ENCODE data around the gene ZBTB44. TPM values are rescaled to one million over a fixed set of nuclear protein-coding genes. Genes with fewer than 3 reads are reported as not detected.
"Not testable (repeated sequence)": the region's sequence is repeated elsewhere in the genome, so short reads cannot be mapped to it uniquely, and the experiment has no call there.

Gene ZBTB44
- total RNA-seq, 1 experiment from 2014 or later: 66.4 TPM

GRCh38 chr11:130197386-130198035, 117.2 kb downstream of the ZBTB44 start:
- ATAC-seq (no peak), DNase-seq (ENCODE audit: low read depth, low spot score) (no peak)
- Histone ChIP-seq H3K4me3 (ENCODE audit: low read depth in 2 of 2, low read length in 2 of 2) (no peak overlapping the region), H3K4me1 (ENCODE audit: control insufficient read depth, insufficient read depth, low read length) (no peaks in the 10 kb centered on the region), H3K36me3 (ENCODE audit: control insufficient read depth, insufficient read depth, low read length) (no peaks in the 10 kb centered on the region), H3K9me3 (ENCODE audit: control insufficient read depth, insufficient read depth, low read depth, low read length) (no peaks in the 10 kb centered on the region), H3K27ac (ENCODE audit: low read length) (no peak overlapping the region), H3K27me3 (ENCODE audit: control insufficient read depth, insufficient read depth, low read length) (no peaks in the 10 kb centered on the region)
- in situ Hi-C loops (cut with HindIII; ENCODE audit: low pct_unique_long_range_greater_than_20kb, low sequenced_read_pairs): no loop called here
- POLR2A ChIA-PET: no interaction called here
- CTCF ChIA-PET: interaction anchor here (1.1 kb wide), 1 partner anchor 13 kb away, joined by 3 read pairs; no protein-coding TSS in a partner anchor
- intact Hi-C loops (cut with micrococcal nuclease; ENCODE audit: unreplicated experiment): no loop called here
- BruUV-seq (replicated peaks): no TSS peak
- no peak for TF ChIP-seq TCF7L2 (IDR thresholded peaks at IDR 0.05; ENCODE audit: low read depth, low read length)
- TF ChIP-seq, protein P1, sequence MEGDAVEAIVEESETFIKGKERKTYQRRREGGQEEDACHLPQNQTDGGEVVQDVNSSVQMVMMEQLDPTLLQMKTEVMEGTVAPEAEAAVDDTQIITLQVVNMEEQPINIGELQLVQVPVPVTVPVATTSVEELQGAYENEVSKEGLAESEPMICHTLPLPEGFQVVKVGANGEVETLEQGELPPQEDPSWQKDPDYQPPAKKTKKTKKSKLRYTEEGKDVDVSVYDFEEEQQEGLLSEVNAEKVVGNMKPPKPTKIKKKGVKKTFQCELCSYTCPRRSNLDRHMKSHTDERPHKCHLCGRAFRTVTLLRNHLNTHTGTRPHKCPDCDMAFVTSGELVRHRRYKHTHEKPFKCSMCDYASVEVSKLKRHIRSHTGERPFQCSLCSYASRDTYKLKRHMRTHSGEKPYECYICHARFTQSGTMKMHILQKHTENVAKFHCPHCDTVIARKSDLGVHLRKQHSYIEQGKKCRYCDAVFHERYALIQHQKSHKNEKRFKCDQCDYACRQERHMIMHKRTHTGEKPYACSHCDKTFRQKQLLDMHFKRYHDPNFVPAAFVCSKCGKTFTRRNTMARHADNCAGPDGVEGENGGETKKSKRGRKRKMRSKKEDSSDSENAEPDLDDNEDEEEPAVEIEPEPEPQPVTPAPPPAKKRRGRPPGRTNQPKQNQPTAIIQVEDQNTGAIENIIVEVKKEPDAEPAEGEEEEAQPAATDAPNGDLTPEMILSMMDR (IDR thresholded peaks at IDR 0.05): no peak
- no peak for TF ChIP-seq POLR2AphosphoS5 (IDR thresholded peaks at IDR 0.05; ENCODE audit: low read depth, low read length)
- no peak for TF ChIP-seq SIN3A (IDR thresholded peaks at IDR 0.05; ENCODE audit: borderline replicate concordance, insufficient read depth, low read depth, low read length)
- TF ChIP-seq, protein P2, sequence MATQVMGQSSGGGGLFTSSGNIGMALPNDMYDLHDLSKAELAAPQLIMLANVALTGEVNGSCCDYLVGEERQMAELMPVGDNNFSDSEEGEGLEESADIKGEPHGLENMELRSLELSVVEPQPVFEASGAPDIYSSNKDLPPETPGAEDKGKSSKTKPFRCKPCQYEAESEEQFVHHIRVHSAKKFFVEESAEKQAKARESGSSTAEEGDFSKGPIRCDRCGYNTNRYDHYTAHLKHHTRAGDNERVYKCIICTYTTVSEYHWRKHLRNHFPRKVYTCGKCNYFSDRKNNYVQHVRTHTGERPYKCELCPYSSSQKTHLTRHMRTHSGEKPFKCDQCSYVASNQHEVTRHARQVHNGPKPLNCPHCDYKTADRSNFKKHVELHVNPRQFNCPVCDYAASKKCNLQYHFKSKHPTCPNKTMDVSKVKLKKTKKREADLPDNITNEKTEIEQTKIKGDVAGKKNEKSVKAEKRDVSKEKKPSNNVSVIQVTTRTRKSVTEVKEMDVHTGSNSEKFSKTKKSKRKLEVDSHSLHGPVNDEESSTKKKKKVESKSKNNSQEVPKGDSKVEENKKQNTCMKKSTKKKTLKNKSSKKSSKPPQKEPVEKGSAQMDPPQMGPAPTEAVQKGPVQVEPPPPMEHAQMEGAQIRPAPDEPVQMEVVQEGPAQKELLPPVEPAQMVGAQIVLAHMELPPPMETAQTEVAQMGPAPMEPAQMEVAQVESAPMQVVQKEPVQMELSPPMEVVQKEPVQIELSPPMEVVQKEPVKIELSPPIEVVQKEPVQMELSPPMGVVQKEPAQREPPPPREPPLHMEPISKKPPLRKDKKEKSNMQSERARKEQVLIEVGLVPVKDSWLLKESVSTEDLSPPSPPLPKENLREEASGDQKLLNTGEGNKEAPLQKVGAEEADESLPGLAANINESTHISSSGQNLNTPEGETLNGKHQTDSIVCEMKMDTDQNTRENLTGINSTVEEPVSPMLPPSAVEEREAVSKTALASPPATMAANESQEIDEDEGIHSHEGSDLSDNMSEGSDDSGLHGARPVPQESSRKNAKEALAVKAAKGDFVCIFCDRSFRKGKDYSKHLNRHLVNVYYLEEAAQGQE (IDR thresholded peaks at IDR 0.05; ENCODE audit: insufficient read depth in 1 of 2, low read depth in 2 of 2, low read length in 1 of 2): no peak

DNA sequence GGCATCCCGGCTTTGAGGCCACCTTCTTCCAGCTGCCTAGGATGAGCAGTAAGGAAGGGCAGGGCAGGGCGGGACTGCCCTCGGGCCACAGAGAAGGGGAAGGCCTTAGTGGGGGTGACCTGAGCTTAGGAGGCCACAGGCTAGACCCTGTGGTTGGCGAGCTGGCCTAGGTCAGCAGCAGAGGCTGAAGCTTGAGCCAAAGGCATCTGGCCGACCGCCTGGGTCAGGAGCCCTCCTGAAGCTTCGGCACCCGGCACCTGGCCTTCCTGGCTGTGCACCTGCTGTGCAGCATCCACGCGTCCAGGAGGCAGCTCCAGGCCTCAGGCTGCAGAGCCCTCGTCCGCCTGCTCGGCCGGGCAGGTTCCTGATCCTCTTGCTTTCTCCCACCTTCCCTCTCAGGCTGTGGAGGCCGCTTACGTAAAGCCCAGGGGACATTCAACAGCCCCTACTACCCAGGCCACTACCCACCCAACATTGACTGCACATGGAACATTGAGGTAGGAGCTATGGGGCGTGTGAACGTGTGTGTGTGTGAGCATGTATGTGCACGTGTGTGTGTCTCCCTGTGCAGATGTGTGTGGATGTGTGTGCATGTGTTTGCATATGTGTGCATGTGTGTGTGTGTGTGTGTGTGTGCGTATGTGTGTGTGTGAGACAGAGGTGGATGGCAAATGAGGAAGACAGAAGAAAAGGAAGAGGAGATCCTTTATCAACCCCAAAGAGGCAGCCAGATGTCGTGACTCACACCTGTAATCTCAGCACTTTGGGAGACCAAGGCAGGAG, 120.3 kb downstream of the ZBTB44 start:
- POLR2A ChIA-PET: no interaction called here
- H3K27me3 ChIP-seq (ENCODE audit: control insufficient read depth, insufficient read depth, low read length): no peaks in the 10 kb centered on the region
- TF ChIP-seq, protein P1 (IDR thresholded peaks at IDR 0.05): no peak
- TF ChIP-seq TCF7L2 (IDR thresholded peaks at IDR 0.05; ENCODE audit: low read depth, low read length) (no peak), POLR2AphosphoS5 (IDR thresholded peaks at IDR 0.05; ENCODE audit: low read depth, low read length) (no peak), SIN3A (IDR thresholded peaks at IDR 0.05; ENCODE audit: borderline replicate concordance, insufficient read depth, low read depth, low read length) (no peak)
- TF ChIP-seq, protein P2 (IDR thresholded peaks at IDR 0.05; ENCODE audit: insufficient read depth in 1 of 2, low read depth in 2 of 2, low read length in 1 of 2): no peak
- intact Hi-C loops (cut with micrococcal nuclease; ENCODE audit: unreplicated experiment): no loop called here
- DNase-seq (ENCODE audit: low read depth, low spot score): no peak
- H3K9me3 ChIP-seq (ENCODE audit: control insufficient read depth, insufficient read depth, low read depth, low read length): no peaks in the 10 kb centered on the region
- ATAC-seq: no peak
- in situ Hi-C loops (cut with HindIII; ENCODE audit: low pct_unique_long_range_greater_than_20kb, low sequenced_read_pairs): no loop called here
- no peak overlapping the region for H3K27ac ChIP-seq (ENCODE audit: low read length)
- no TSS peak for BruUV-seq (replicated peaks)
- no peaks in the 10 kb centered on the region for H3K36me3 ChIP-seq (ENCODE audit: control insufficient read depth, insufficient read depth, low read length)
- no peaks in the 10 kb centered on the region for H3K4me1 ChIP-seq (ENCODE audit: control insufficient read depth, insufficient read depth, low read length)
- H3K4me3 ChIP-seq (ENCODE audit: low read depth in 2 of 2, low read length in 2 of 2): no peak overlapping the region
- CTCF ChIA-PET: interaction anchor here (1.4 kb wide), 1 partner anchor 18 kb away, joined by 4 read pairs; no protein-coding TSS in a partner anchor

DNA sequence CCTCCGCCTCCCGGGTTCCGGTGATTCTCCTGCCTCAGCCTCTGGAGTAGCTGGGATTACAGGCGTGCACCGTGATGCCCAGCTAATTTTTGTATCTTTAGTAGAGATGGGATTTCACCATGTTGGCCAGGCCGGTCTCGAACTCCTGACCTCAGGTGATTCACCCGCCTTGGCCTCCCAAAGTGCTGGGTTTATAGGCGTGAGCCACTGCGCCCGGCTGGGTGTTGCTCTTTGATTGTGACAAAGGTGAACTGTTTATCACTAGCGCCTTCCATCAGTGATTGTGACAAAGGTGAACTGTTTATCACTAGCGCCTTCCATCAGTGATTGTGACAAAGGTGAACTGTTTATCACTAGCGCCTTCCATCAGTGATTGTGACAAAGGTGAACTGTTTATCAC, 121.2 kb downstream of the ZBTB44 start:
- intact Hi-C loops (cut with micrococcal nuclease; ENCODE audit: unreplicated experiment); H3K4me1 ChIP-seq (ENCODE audit: control insufficient read depth, insufficient read depth, low read length); ATAC-seq; H3K27me3 ChIP-seq (ENCODE audit: control insufficient read depth, insufficient read depth, low read length); H3K9me3 ChIP-seq (ENCODE audit: control insufficient read depth, insufficient read depth, low read depth, low read length); H3K36me3 ChIP-seq (ENCODE audit: control insufficient read depth, insufficient read depth, low read length); POLR2A ChIA-PET; BruUV-seq (replicated peaks); H3K27ac ChIP-seq (ENCODE audit: low read length); in situ Hi-C loops (cut with HindIII; ENCODE audit: low pct_unique_long_range_greater_than_20kb, low sequenced_read_pairs); H3K4me3 ChIP-seq (ENCODE audit: low read depth in 2 of 2, low read length in 2 of 2); DNase-seq (ENCODE audit: low read depth, low spot score): not testable (repeated sequence)
- CTCF ChIA-PET: interaction anchor here (1.4 kb wide), 1 partner anchor 19 kb away, joined by 4 read pairs; no protein-coding TSS in a partner anchor
